HepG2 (cell line): ENCODE measurements around the gene CEP250.

ENCODE experiments used
- CBX5 ChIP-seq: sonication (generic); formaldehyde crosslinking; IDR thresholded peaks from 2 replicates; pipeline ENCODE4 v1.4.0; 2020; ENCODE audit warnings: missing genetic modification reagents, borderline replicate concordance
- JUN ChIP-seq: sonication (generic); formaldehyde crosslinking; IDR thresholded peaks from 2 replicates; pipeline ENCODE4 v1.4.0; 2020; ENCODE audit warnings: mild to moderate bottlenecking, missing genetic modification reagents
- TARDBP ChIP-seq: sonication (generic); formaldehyde crosslinking; IDR thresholded peaks from 2 replicates; pipeline ENCODE4 v1.8.0; 2022; ENCODE audit warnings: mild to moderate bottlenecking, missing genetic modification reagents
- TCF7L2 ChIP-seq: IDR thresholded peaks from 2 replicates; pipeline ENCODE4 v1.6.1; 2011; ENCODE audit warnings: mild to moderate bottlenecking, low read depth, low read length, moderate library complexity
- U2AF2 ChIP-seq: fragments of 200-400 bp; formaldehyde crosslinking; IDR thresholded peaks from 2 replicates; pipeline ENCODE4 v1.6.1; 2017; ENCODE audit warnings: low read depth, mild to moderate bottlenecking, low read length
- ZSCAN20 ChIP-seq: sonication (generic); formaldehyde crosslinking; IDR thresholded peaks from 2 replicates; pipeline ENCODE4 v1.4.0; 2020; ENCODE audit warnings: missing genetic modification reagents, mild to moderate bottlenecking, borderline replicate concordance
- ZSCAN30 ChIP-seq: sonication (generic); formaldehyde crosslinking; IDR thresholded peaks from 2 replicates; pipeline ENCODE4 v1.5.0; 2020; ENCODE audit warnings: mild to moderate bottlenecking, missing genetic modification reagents
- TF ChIP-seq, protein P1 (sequence below): sonication (generic); formaldehyde crosslinking; IDR thresholded peaks from 2 replicates; pipeline ENCODE4 v1.5.0; 2020; ENCODE audit warnings: mild to moderate bottlenecking, missing genetic modification reagents, moderate library complexity
- TF ChIP-seq, protein P2 (sequence below): sonication (generic); formaldehyde crosslinking; IDR thresholded peaks from 2 replicates; pipeline ENCODE4 v1.4.0; 2020; ENCODE audit warnings: missing genetic modification reagents, borderline replicate concordance
- TF ChIP-seq, protein P3 (sequence below): IDR thresholded peaks from 2 replicates; pipeline ENCODE4 v1.6.1; 2016; ENCODE audit warnings: low read depth, control low read depth

DNA sequence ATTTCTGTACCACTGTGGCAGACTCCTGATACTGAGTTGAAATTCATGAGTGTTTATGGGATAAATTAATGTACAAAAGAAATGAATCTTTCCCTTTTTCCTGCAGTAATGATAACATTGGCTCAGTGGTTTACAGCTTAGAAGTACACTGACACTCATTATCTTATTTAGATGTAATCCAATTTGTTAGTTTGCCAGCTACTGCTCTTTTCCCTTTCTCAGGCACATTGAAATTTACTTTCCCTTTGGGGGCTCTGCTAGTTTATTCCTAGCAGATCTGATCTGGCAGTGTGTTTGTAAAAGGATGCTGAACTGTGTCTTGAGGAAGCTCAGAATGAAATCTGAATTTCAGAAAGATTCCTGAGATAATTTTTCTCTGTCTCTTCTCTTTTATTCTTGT lies 3.0 kb downstream of the CEP250 start:
- TF ChIP-seq, protein P1, sequence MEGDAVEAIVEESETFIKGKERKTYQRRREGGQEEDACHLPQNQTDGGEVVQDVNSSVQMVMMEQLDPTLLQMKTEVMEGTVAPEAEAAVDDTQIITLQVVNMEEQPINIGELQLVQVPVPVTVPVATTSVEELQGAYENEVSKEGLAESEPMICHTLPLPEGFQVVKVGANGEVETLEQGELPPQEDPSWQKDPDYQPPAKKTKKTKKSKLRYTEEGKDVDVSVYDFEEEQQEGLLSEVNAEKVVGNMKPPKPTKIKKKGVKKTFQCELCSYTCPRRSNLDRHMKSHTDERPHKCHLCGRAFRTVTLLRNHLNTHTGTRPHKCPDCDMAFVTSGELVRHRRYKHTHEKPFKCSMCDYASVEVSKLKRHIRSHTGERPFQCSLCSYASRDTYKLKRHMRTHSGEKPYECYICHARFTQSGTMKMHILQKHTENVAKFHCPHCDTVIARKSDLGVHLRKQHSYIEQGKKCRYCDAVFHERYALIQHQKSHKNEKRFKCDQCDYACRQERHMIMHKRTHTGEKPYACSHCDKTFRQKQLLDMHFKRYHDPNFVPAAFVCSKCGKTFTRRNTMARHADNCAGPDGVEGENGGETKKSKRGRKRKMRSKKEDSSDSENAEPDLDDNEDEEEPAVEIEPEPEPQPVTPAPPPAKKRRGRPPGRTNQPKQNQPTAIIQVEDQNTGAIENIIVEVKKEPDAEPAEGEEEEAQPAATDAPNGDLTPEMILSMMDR: no peak
- no peak for TF ChIP-seq TCF7L2
- no peak for TF ChIP-seq JUN (CRISPR knock-in tag)
- TF ChIP-seq, protein P2, sequence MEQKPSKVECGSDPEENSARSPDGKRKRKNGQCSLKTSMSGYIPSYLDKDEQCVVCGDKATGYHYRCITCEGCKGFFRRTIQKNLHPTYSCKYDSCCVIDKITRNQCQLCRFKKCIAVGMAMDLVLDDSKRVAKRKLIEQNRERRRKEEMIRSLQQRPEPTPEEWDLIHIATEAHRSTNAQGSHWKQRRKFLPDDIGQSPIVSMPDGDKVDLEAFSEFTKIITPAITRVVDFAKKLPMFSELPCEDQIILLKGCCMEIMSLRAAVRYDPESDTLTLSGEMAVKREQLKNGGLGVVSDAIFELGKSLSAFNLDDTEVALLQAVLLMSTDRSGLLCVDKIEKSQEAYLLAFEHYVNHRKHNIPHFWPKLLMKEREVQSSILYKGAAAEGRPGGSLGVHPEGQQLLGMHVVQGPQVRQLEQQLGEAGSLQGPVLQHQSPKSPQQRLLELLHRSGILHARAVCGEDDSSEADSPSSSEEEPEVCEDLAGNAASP (CRISPR knock-in tag): no peak
- TF ChIP-seq, protein P3, sequence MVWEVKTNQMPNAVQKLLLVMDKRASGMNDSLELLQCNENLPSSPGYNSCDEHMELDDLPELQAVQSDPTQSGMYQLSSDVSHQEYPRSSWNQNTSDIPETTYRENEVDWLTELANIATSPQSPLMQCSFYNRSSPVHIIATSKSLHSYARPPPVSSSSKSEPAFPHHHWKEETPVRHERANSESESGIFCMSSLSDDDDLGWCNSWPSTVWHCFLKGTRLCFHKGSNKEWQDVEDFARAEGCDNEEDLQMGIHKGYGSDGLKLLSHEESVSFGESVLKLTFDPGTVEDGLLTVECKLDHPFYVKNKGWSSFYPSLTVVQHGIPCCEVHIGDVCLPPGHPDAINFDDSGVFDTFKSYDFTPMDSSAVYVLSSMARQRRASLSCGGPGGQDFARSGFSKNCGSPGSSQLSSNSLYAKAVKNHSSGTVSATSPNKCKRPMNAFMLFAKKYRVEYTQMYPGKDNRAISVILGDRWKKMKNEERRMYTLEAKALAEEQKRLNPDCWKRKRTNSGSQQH: no peak
- no peak for TF ChIP-seq ZSCAN30 (CRISPR knock-in tag)
- TF ChIP-seq CBX5 (CRISPR knock-in tag): no peak
- TF ChIP-seq TARDBP: no peak
- no peak for TF ChIP-seq U2AF2
- TF ChIP-seq ZSCAN20 (CRISPR knock-in tag): no peak
